ENCODE measurements around the gene PPIE. TPM values are rescaled to one million over a fixed set of nuclear protein-coding genes. Genes with fewer than 3 reads are reported as not detected.
"Not testable (repeated sequence)": the region's sequence is repeated elsewhere in the genome, so short reads cannot be mapped to it uniquely, and the experiment has no call there.

Gene PPIE
- total and polyA plus RNA-seq, 2 experiments from 2014 or later: 27.8 to 51.9 TPM

GRCh38 chr1:39762550-39763540 lies 24.2 kb downstream of the PPIE start (continued):
- no peak for TF ChIP-seq ZNF462 (CRISPR knock-in tag; IDR thresholded peaks at IDR 0.05)
- TF ChIP-seq CREB1 (CRISPR knock-in tag; IDR thresholded peaks at IDR 0.05; ENCODE audit: low read depth): no peak
- TF ChIP-seq ETS1 (IDR thresholded peaks at IDR 0.05): no peak
- TF ChIP-seq POLR2AphosphoS5 (IDR thresholded peaks at IDR 0.05; ENCODE audit: low read depth): no peak

GRCh38 chr1:39763619-39764374 lies 25.1 kb downstream of the PPIE start:
- not testable (repeated sequence) for DNase-seq (ENCODE audit: low spot score); H2AFZ ChIP-seq; H3K4me2 ChIP-seq; H3K4me3 ChIP-seq; H3K27ac ChIP-seq (ENCODE audit: low read depth); H3K4me1 Mint-ChIP-seq; H3K27me3 Mint-ChIP-seq (ENCODE audit: insufficient read depth, low read depth, poor library complexity); H3K9me2 ChIP-seq (ENCODE audit: insufficient read depth); H3K4me1 ChIP-seq (ENCODE audit: insufficient read depth); ATAC-seq; H3K27me3 ChIP-seq (ENCODE audit: insufficient read depth); H4K20me1 ChIP-seq (replicated peaks; ENCODE audit: insufficient read depth); H3K36me3 ChIP-seq (ENCODE audit: insufficient read depth); H3F3A ChIP-seq (replicated peaks; ENCODE audit: low read depth); H3K4me3 Mint-ChIP-seq; H3K79me2 ChIP-seq (replicated peaks; ENCODE audit: insufficient read depth); H3K27ac Mint-ChIP-seq
- Mint-ChIP-seq H3K9me3 (peaks cover 15% of the 10 kb centered on the region; the same call in 2 of the 3 replicates), H3K36me3 (ENCODE audit: low read depth) (peaks cover 18% of the 10 kb centered on the region)

- DNase-seq (ENCODE audit: low spot score); H3K27ac Mint-ChIP-seq; H3K79me2 ChIP-seq (replicated peaks; ENCODE audit: insufficient read depth); H3F3A ChIP-seq (replicated peaks; ENCODE audit: low read depth); H3K4me2 ChIP-seq; H4K20me1 ChIP-seq (replicated peaks; ENCODE audit: insufficient read depth); H3K27me3 ChIP-seq (ENCODE audit: insufficient read depth); H2AFZ ChIP-seq; H3K27ac ChIP-seq (ENCODE audit: low read depth); H3K36me3 ChIP-seq (ENCODE audit: insufficient read depth); H3K4me1 Mint-ChIP-seq; H3K4me1 ChIP-seq (ENCODE audit: insufficient read depth); H3K9me2 ChIP-seq (ENCODE audit: insufficient read depth); H3K4me3 ChIP-seq; H3K4me3 Mint-ChIP-seq; H3K27me3 Mint-ChIP-seq (ENCODE audit: insufficient read depth, low read depth, poor library complexity): not testable (repeated sequence)
- peak; percentile 16; the same call in 2 of the 3 replicates for ATAC-seq
- peaks cover 11% of the 10 kb centered on the region for H3K36me3 Mint-ChIP-seq (ENCODE audit: low read depth)
- peaks cover 13% of the 10 kb centered on the region; the same call in 2 of the 3 replicates for H3K9me3 Mint-ChIP-seq
Observed at GRCh38 chr1:39764512-39764911, 25.8 kb downstream of the PPIE start.

GRCh38 chr1:39766466-39766865 lies 27.8 kb downstream of the PPIE start:
- not testable (repeated sequence) for H3K4me3 Mint-ChIP-seq; H3K36me3 Mint-ChIP-seq (ENCODE audit: low read depth); H2AFZ ChIP-seq; H3K9me2 ChIP-seq (ENCODE audit: insufficient read depth); H3K79me2 ChIP-seq (replicated peaks; ENCODE audit: insufficient read depth); H3K27ac Mint-ChIP-seq; H3K4me3 ChIP-seq; H3K4me1 ChIP-seq (ENCODE audit: insufficient read depth); H3K4me2 ChIP-seq; H3K27ac ChIP-seq (ENCODE audit: low read depth); DNase-seq (ENCODE audit: low spot score); H3F3A ChIP-seq (replicated peaks; ENCODE audit: low read depth); H4K20me1 ChIP-seq (replicated peaks; ENCODE audit: insufficient read depth); ATAC-seq; H3K9me3 Mint-ChIP-seq; H3K36me3 ChIP-seq (ENCODE audit: insufficient read depth); H3K27me3 Mint-ChIP-seq (ENCODE audit: insufficient read depth, low read depth, poor library complexity); H3K4me1 Mint-ChIP-seq
- peaks cover 23% of the 10 kb centered on the region for H3K27me3 ChIP-seq (ENCODE audit: insufficient read depth)
